BJ (cell line): ENCODE data around the gene DHX35. TPM values are rescaled to one million over a fixed set of nuclear protein-coding genes. Genes with fewer than 3 reads are reported as not detected.

ENCODE experiments used
- CTCF ChIA-PET: fragments of 350-600 bp; formaldehyde crosslinking; extraction: SDS; loops from one replicate; lab custom pipeline; 2021; ENCODE audit warnings: antibody characterized with exemption, inconsistent platforms; lab: Yijun Ruan, JAX
- POLR2A ChIA-PET: fragments of 300-600 bp; sonication (Branson Sonifier 250); formaldehyde crosslinking; extraction: SDS; loops from one replicate; lab custom pipeline; 2021; ENCODE audit warnings: antibody characterized with exemption; lab: Charles Lee
- DNase-seq: peaks from one replicate; pipeline ENCODE4 v3.0.0-alpha.2; 2011; ENCODE audit warnings: low read depth
- H3K27me3 ChIP-seq: 2 replicates; pipeline ENCODE4 v1.6.0; 2011; ENCODE audit warnings: low read length; ENCODE audit not compliant: control insufficient read depth, insufficient read depth
- H3K36me3 ChIP-seq: 2 replicates; pipeline ENCODE4 v1.5.1; 2011; ENCODE audit warnings: low read length; ENCODE audit not compliant: control insufficient read depth, insufficient read depth
- H3K4me3 ChIP-seq: 2 replicates; pipeline ENCODE4 v1.5.1; 2011; ENCODE audit warnings: low read depth, mild to moderate bottlenecking, control low read depth, low read length
- CTCF ChIP-seq: IDR thresholded peaks from 2 replicates; pipeline ENCODE4 v1.5.1; 2011; ENCODE audit warnings: low read depth, mild to moderate bottlenecking, control low read depth, inconsistent platforms, low read length, moderate library complexity; ENCODE audit not compliant: insufficient read depth
- polyA plus RNA-seq: library from polyadenylated mRNA; depleted of rRNA; stranded (reverse); fragments of >200 nt; gene quantifications from 2 replicates; pipeline ENCODE4 v1.2.3, GENCODE V29; 2011; rRNA removed
- small RNA-seq: library from RNA; depleted of rRNA; stranded (forward); fragments of <200 nt; gene quantifications from one replicate; pipeline ENCODE3, GENCODE V24; 2012; ENCODE audit warnings: low replicate concordance, low read depth; ENCODE audit not compliant: insufficient read length

The DHX35 gene
- polyA plus RNA-seq, 1 experiment: 14.5 TPM

- peak; percentile 91 for TF ChIP-seq CTCF
- Histone ChIP-seq H3K4me3 (no peak overlapping the region), H3K27me3 (peaks cover 7% of the 10 kb centered on the region), H3K36me3 (no peaks in the 10 kb centered on the region)
- ChIA-PET POLR2A (no interaction called here), CTCF (interaction anchor here (0.5 to 16.6 kb wide), 18 partner anchors 9 to 1078 kb away, joined by 3 to 399 read pairs (median 4); partner anchors contain the start of gene FAM83D)
- peak; percentile 17 for DNase-seq
These were observed 119.1 kb downstream of the DHX35 start for GRCh38 chr20:39081255-39081654.

- DNase-seq: no peak
- ChIA-PET POLR2A (no interaction called here), CTCF (interaction anchor here (0.7 to 16.6 kb wide), 9 partner anchors 8 to 195 kb away, joined by 3 to 399 read pairs (median 4); partner anchors contain the start of gene FAM83D)
- H3K36me3 ChIP-seq: no peaks in the 10 kb centered on the region
- no peak for TF ChIP-seq CTCF
- H3K27me3 ChIP-seq: peaks cover 6% of the 10 kb centered on the region
- H3K4me3 ChIP-seq: no peak overlapping the region
These were observed 120.7 kb downstream of the DHX35 start for GRCh38 chr20:39082622-39083398.

- ChIA-PET POLR2A (no interaction called here), CTCF (interaction anchor here (1.0 to 16.6 kb wide), 4 partner anchors 8 to 32 kb away, joined by 3 to 399 read pairs (median 41); no protein-coding TSS in a partner anchor)
- DNase-seq: no peak
- peaks cover 6% of the 10 kb centered on the region for H3K27me3 ChIP-seq
- no peak for TF ChIP-seq CTCF
- no peak overlapping the region for H3K4me3 ChIP-seq
- no peaks in the 10 kb centered on the region for H3K36me3 ChIP-seq
These were observed 121.6 kb downstream of the DHX35 start for GRCh38 chr20:39083761-39084160.

GRCh38 chr20:39089029-39089428 is 126.9 kb downstream of the DHX35 start:
- 0 out of 2 replicates have a peak, but pooled peaks cover 1% of the 10 kb centered on the region for H3K27me3 ChIP-seq
- no peaks in the 10 kb centered on the region for H3K36me3 ChIP-seq
- POLR2A ChIA-PET: no interaction called here
- CTCF ChIA-PET: interaction anchor here (0.8 to 16.6 kb wide), 4 partner anchors 10 to 163 kb away, joined by 3 to 399 read pairs (median 3); partner anchors contain the start of gene FAM83D
- no peak for TF ChIP-seq CTCF
- DNase-seq: no peak
- no peak overlapping the region for H3K4me3 ChIP-seq

Small RNA genes lying within 50 kb of the gene (small RNA-seq; reads per million reads assigned to genes)
- gene AL023803.1: not detected

Other genes starting within 250 kb of the DHX35 start
- gene SLC32A1, start 237.9 kb upstream of the DHX35 start, polyA plus RNA-seq: not detected in 2 replicates
- gene ACTR5, start 213.9 kb upstream of the DHX35 start, polyA plus RNA-seq: 4.0 and 5.4 TPM in 2 replicates
- not detected in 2 replicates for gene PPP1R16B, start 156.6 kb upstream of the DHX35 start, polyA plus RNA-seq
- 26.6 and 40.1 TPM in 2 replicates for gene FAM83D, start 35.9 kb upstream of the DHX35 start, polyA plus RNA-seq